ENCODE results near the gene MCCC1. TPM values are rescaled to one million over a fixed set of nuclear protein-coding genes. Genes with fewer than 3 reads are reported as not detected.

MCCC1 gene
- total and polyA plus RNA-seq, 2 of the 4 experiments (the other 2 are of a cell fraction) = 14.2 to 17.9 TPM

GRCh38 chr3:183099026-183099837 lies at the start of gene MCCC1 (continued):
- TF ChIP-seq ELK1 (IDR thresholded peaks at IDR 0.05; ENCODE audit: borderline replicate concordance, low read depth, low read length) (no peak), MXI1 (IDR thresholded peaks at IDR 0.05; ENCODE audit: borderline replicate concordance, low read depth, low read length) (peak; percentile 52; the same call in 1 of the 2 replicates)

GRCh38 chr3:183148056-183148455 lies 48.8 kb upstream of the MCCC1 start:
- H3K9me1 ChIP-seq (ENCODE audit: insufficient read depth, low read length) = no peaks in the 10 kb centered on the region
- no peak overlapping the region for H4K91ac ChIP-seq (ENCODE audit: insufficient read depth, low read depth, low read length)
- TF ChIP-seq RFX5 (IDR thresholded peaks at IDR 0.05; ENCODE audit: low read depth, low read length) (no peak), MXI1 (IDR thresholded peaks at IDR 0.05; ENCODE audit: borderline replicate concordance, low read depth, low read length) (no peak), USF2 (IDR thresholded peaks at IDR 0.05; ENCODE audit: low read depth, low read length) (no peak), NFE2L2 (IDR thresholded peaks at IDR 0.05; ENCODE audit: low read depth, low read length) (no peak), MAZ (IDR thresholded peaks at IDR 0.05; ENCODE audit: borderline replicate concordance, low read depth, low read length) (no peak), ELK1 (IDR thresholded peaks at IDR 0.05; ENCODE audit: borderline replicate concordance, low read depth, low read length) (no peak), BHLHE40 (IDR thresholded peaks at IDR 0.05; ENCODE audit: low read depth, low read length) (no peak)
- H3K18ac ChIP-seq (ENCODE audit: low read depth, low read length) = no peak overlapping the region
- dilution Hi-C loops (cut with HindIII; ENCODE audit: low sequenced_read_pairs, unreplicated experiment) (no loop called here), intact Hi-C loops (cut with micrococcal nuclease) (no loop called here), in situ Hi-C loops (cut with MboI; ENCODE audit: low sequenced_read_pairs) (no loop called here)
- no peak overlapping the region for H2AFZ ChIP-seq (replicated peaks; ENCODE audit: low read length, poor library complexity)
- H3K27me3 ChIP-seq (ENCODE audit: control insufficient read depth, insufficient read depth, low read length) = peaks cover 28% of the 10 kb centered on the region
- no CpG with 5 or more reads among the region's 4 CpGs for WGBS, 2 experiments (ENCODE audit: extremely low coverage in 2 of 2, insufficient read length in 1 of 2)
- DNase-seq (peak; percentile 66), ATAC-seq (ENCODE audit: low read depth) (peak; percentile 46; the same call in 1 of the 2 replicates)
- no peaks in the 10 kb centered on the region for H3K9me3 ChIP-seq (ENCODE audit: control insufficient read depth, insufficient read depth, low read length)
- no peak overlapping the region for H4K8ac ChIP-seq (ENCODE audit: low read depth in 2 of 2, low read length in 2 of 2)
- no peak overlapping the region for H2BK120ac ChIP-seq (ENCODE audit: low read depth, low read length)
- H2BK15ac ChIP-seq (ENCODE audit: low read depth, low read length) = no peak overlapping the region
- H3K4me3 ChIP-seq (ENCODE audit: insufficient read depth, low read depth, low read length) = no peak overlapping the region
- ChIA-PET CTCF (interaction anchor here (0.6 kb wide), 1 partner anchor 32 kb away, joined by 4 read pairs; no protein-coding TSS in a partner anchor), POLR2A (ENCODE audit: unreplicated experiment) (no interaction called here)
- no peak overlapping the region for H2AK5ac ChIP-seq (ENCODE audit: low read depth, low read length)
- no peak overlapping the region for H3K23ac ChIP-seq (ENCODE audit: low read depth, low read length)
- no peaks in the 10 kb centered on the region for H3K36me3 ChIP-seq (ENCODE audit: control insufficient read depth, insufficient read depth, low read length)
- no peak overlapping the region for H2BK20ac ChIP-seq (ENCODE audit: low read depth, low read length)
- no peak overlapping the region for H3K27ac ChIP-seq (ENCODE audit: insufficient read depth, low read length)
- no peak overlapping the region for H3K14ac ChIP-seq (replicated peaks; ENCODE audit: low read depth, low read length)
- H3K4ac ChIP-seq (ENCODE audit: low read depth, low read length) = no peak overlapping the region
- H3K56ac ChIP-seq (ENCODE audit: extremely low read depth, insufficient read depth, low read length) = no peak overlapping the region
- BruUV-seq (replicated peaks) = no TSS peak
- H4K20me1 ChIP-seq (ENCODE audit: insufficient read depth, low read length) = no peaks in the 10 kb centered on the region
- H3K4me2 ChIP-seq (ENCODE audit: low read depth, low read length) = no peak overlapping the region
- no peaks in the 10 kb centered on the region; the same call in 1 of the 2 replicates for H3K4me1 ChIP-seq (ENCODE audit: control insufficient read depth, insufficient read depth, low read length)
- no peak overlapping the region for H3K9ac ChIP-seq (ENCODE audit: low read depth, low read length)
- no peak overlapping the region for H4K5ac ChIP-seq (ENCODE audit: low read depth, low read length)
- no peaks in the 10 kb centered on the region for H3K79me1 ChIP-seq (ENCODE audit: low read depth in 1 of 2, low read length in 2 of 2)
- no peak overlapping the region for H2AK9ac ChIP-seq (replicated peaks; ENCODE audit: low read depth, low read length, poor library complexity)
- no peak overlapping the region for H2BK5ac ChIP-seq (ENCODE audit: low read depth, low read length, poor library complexity, severe bottlenecking)
